HL-60/S4 treated with phorbol 12-myristate 13-acetate at 8.2 ng/mL for 4 days and 3 days (cell line): Measurements from ENCODE around the gene GRB2.
"Not testable (repeated sequence)": the region's sequence is repeated elsewhere in the genome, so short reads cannot be mapped to it uniquely, and the experiment has no call there.

Source experiments
- in situ Hi-C: fragments of 300-500 bp; cut with MboI; formaldehyde crosslinking; loops from 2 replicates; pipeline ENCODE4 v1.15.0; 2022; ENCODE audit warnings: low sequenced_read_pairs

Gene GRB2

DNA sequence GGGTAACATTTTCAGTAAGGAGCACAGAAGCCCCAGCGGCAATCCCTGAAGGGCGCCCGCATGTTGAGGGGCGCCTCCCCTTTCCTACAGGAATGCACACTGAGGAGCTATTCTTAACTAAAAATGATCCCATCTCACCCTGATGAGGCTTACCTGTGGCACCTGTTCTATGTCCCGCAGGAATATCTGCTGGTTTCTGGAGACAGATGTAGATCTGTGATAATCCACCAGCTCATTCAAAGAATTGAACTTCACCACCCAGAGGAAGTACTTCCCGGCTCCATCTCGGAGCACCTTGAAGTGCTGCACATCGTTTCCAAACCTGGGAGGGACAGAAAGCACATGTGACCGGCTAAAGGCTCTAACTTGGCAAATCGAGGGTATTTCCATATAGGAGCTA lies 84.0 kb downstream of the GRB2 start:
- in situ Hi-C loops: no loop called here

DNA sequence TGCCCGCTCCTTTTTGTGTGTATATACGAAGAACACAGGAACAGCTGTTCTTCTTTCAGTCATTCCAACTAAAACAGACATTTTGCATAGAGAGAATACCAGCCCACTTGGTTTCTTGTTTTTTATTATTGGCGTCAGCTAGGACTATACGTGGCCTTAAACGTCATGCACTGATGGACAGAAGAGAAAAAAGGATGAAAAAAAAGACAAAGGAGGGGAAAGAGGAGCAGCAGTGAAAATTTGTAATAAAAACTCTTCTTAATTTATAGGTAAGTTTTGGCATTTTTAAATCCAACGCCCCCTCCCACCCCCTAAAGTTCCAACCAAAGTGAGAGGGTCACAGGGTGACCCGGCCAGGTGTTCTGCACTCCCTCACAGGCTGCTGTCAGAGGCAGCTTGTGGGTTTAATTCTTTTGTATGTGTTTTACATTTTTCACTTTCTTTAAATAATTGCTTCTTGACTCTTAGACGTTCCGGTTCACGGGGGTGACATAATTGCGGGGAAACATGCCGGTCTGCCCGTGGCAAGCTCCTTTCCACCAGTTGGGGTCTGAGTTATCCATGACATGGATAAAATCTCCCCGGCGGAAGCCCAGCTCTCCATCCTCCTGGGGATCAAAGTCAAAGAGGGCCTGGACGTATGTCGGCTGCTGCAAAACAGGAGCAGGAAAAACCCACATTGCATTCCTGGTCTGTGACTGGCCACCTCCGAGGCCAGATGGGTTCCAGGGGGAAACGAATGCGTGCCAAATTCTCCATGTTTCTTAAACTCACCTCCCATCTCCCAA lies 85.4 kb downstream of the GRB2 start:
- in situ Hi-C loops: no loop called here

DNA sequence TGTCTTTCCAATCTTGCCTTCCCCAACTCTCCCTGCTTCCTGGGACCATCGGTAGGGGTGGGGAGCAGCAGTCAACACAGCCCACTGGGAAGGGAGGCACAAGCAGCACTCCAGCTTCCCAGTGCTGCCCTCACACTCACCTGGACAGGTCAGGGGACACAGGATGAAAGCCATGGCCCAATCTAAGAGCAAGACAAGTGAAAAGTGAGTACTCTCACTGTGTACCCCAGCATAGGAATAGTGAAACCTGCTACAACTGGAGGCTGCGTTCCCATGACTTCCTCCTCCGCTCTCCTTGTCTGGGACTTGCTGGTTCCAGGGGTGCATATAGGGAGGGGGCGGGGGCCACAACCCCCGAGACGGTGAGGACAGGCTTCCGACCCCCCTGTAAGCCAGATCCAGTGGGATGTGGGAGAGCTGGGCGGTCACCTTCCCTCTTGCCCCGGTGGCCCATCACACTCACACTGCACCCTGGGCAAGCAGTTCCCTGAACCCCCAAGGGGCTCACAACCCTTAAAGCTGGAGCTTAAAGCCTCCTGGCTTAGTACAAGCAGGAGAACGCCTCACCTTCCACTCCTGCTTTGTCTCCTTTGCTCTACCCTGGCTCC lies 86.8 kb downstream of the GRB2 start:
- in situ Hi-C loops: no loop called here

DNA sequence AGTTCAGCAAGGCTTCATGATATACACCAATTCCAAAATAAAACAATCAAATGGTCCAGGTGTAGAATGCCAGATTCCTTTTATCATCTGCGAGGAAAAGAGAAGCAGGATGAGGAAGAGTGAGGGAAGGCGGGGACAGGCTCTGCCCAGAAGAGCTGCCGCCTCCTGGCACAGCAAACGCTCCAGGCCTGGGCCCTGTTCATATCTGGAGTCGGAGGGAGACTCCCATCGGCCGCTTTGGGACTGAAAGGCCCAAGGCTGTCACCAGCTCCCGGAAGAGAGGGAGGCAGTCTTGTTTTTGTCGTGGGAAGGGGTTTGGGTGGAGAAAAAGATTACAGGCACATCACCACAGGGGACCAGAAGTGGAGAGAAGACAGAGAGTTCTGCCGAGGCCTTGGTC lies 87.3 kb downstream of the GRB2 start:
- in situ Hi-C loops: no loop called here

DNA sequence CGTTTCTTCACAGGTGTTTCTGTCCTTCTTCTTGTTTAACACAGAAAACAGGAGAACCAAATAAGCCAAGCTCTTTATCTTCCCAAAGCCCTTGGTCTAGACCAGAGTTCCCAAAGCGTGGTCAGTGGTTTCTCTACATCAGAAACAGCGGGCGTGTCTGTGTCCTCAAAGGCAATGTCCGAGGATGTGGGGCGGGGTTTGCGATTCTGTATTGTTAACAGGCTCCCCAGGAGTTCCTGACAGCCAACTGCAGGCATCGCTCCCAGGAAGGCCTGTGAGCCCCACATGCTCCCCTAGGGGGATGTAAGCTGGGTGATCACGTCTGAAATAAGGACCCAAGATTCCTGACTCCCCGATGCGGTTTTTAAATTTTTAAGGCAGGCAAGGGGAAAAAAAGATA lies 87.8 kb downstream of the GRB2 start:
- in situ Hi-C loops: no loop called here

DNA sequence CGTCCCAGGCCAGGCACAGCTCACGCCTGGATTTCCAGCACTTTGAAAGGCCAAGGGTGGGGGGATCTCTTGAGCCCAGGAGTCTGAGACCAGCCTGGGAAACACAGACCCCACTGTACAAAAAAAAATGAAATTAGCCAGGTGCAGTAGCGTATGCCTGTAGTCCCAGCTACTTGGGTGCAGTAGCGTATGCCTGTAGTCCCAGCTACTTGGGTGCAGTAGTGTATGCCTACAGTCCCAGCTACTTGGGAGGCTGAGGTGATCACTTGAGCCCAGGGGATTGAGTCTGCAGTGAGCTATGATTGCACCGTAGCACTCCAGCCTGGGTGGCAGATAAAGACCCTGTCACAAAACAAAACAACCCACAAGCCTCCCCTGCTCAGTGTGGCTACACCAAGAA lies 89.2 kb downstream of the GRB2 start:
- in situ Hi-C loops: no loop called here

DNA sequence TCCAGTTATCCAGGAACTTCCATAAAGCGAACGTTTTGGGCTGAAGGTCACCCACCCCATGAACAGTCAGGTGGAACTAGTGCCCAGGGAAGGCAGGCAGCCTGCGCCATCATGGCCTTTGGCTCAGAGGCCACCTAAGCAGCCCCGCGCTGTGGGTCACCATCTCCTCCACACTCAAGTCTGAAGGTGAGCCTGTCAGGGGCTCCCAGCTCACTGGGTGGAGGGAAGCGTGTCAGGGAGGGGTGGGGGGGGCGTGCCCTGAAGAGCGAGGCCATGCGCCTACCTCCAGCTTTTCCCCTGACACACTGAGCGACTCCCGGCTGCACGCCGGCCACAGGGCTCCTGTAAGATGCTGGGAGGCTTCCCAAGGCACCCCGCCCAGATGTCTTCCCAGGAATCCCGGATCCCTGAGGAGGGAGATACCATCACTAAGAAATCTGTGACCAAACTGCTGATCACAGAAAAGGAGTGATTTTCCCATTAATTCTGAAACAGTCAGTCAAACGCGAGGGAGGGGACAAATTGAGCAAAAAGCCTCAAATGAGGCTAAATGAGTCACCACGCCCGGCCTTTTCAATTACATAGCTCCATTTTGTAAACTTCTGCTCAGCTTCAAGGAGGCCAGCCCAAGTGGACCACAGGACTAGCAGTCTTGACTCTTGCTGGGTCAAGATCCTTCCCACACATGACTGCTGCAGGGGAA lies 89.8 kb downstream of the GRB2 start:
- in situ Hi-C loops: no loop called here

DNA sequence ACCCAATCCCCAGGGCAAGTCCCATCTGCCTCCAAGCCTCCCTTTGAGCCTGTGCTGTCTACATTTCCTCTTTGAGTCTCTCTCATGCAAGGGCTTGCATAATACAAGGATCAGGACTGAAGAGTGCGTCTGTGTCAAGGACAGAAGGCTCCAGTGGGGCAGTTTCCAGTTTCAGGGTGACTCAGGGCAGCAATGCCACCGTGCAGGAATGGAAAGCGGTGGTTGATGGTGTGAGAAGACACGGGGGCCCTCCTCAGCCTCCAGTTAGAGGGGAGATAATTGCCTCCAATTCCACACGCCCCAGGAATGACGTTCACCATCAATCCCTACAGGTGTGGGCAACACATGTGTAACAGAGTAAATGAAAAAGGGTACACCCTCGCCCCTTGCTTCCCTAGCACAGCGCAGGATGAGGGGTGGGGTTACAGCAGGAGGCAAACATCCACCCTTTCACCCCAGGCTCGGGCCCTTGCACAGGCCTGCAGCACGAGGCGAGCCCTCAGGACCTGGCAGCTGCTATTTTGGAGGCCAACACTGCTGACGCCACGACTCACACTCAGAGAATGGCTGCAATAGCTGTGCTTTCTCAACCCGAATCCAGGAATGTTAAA lies 91.4 kb downstream of the GRB2 start:
- in situ Hi-C loops: no loop called here

DNA sequence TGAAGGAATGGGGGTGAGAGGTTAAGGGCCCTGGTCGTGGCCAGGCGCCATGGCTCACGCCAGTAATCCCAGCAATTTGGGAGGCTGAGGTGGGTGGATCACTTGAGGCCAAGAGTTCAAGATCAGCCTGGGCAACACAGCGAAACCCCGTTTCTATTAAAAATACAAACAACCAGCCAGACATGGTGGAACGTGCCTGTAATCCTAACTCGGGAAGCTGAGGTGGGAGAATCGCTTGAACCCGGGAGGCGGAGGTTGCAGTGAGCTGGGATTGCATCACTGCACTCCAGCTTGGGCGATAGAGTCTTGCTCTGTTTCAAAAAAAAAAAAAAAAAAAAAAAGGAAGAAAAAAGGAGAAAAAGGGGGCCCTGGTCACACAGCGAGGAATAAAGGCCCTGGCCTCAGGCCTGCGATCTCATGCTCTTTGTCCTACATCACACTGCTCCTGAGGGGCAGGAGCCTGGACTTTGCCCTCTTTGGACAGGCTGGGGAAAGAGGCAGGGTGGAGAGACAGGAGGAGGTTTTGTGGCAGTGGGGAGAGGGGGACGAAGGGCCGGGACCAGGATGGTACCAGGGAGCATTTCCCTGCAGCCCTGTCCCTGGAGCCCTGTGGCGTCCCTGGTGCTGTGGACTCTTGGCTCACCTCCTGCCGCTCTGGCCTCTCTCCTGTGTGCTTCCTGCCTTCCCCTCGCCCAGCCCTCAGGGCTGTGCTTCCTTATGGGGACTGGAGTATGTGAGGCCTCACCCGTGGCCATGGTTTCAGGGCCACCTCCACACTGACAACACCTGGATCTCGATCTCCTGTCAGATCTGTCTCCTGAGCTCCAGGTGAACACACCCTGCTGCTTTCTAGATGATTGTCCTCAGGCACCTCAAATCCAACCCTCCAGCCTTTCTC lies 96.5 kb downstream of the GRB2 start:
- in situ Hi-C loops: no loop called here

DNA sequence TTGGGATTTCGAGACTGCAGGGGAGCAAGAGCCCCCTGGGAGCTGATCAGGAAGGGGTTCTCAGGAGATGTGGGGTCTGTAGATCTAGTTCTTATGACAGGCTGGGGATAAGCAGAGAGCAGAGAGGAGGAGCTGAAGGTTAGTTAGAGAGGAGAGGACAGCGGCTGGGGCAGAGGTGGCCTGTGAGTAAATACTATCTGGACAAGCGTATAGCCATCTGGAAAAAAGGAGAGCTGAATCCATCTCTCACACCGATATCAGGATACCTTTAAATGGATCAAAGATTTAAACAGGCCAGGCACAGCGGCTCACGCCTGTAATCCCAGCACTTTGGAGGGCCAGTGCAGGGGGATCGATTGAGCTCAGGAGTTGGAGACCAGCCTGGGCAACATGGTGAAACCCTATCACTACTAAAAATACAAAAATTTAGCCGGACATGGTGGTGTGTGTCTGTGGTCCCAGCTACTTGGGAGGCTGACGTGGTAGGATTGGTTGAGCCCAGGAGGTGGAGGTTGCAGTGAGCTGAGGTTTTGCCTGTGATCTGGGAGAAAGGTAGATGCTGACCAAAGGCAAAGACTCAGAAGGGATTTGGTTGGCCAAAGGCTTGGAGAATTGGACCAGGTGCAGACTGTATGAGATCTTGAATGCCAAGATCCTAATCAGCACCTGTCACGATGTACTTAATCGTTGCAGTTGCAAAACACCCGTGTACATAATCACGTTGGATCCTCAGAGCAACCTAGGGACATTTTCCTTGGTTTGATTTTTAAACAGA lies 97.3 kb downstream of the GRB2 start:
- in situ Hi-C loops: no loop called here

DNA sequence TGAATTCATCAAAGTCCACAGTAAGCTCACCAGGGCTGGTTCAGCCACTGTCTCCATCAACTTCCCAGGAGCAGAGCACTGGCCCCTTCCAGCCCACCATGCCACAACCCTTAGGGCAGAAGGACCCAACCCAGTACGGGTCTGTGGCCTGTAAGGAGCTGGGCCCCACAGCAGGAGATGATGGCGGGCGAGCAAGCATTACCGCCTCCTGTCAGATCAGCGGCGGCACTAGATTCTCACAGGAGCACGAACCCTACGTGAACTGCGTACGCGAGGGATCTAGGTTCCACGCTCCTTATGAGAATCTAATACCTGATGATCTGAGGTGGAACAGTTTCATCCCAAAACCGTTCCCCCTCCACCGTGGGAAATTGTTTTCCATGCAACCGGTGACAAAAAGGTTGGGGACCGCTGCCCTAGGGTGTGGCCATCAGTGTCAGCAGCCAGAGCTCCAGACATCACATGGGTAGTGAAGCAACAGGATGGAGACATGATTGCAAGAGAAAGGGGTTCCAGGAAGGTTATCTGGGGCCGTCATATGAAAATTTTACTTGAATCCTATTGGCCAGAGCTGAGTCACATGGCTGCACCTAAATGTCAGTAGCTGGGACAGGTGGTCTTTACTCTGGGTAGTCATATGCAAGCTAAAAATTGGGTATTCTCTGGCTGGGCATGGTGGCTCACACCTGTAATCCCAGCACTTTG lies 103.8 kb downstream of the GRB2 start:
- in situ Hi-C loops: no loop called here

DNA sequence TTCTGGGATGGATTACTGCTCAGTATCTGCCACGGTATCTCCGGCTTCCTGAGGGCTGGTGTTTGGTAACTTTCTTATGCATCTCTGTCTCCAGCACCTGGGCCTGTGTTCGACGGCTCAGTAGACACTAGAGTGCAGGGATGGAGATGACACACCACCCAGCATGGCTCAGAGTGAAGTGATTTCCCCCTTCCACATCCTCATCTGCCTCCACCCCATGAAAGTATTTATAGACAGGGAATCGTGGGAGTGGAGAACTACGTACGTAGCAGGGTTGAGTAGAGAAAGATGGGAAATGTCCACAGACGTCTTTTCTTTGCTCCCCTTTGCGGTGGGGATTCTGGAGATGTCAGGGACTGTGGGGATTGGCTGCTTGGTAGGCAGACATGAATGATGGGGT lies 104.4 kb downstream of the GRB2 start:
- in situ Hi-C loops: no loop called here

DNA sequence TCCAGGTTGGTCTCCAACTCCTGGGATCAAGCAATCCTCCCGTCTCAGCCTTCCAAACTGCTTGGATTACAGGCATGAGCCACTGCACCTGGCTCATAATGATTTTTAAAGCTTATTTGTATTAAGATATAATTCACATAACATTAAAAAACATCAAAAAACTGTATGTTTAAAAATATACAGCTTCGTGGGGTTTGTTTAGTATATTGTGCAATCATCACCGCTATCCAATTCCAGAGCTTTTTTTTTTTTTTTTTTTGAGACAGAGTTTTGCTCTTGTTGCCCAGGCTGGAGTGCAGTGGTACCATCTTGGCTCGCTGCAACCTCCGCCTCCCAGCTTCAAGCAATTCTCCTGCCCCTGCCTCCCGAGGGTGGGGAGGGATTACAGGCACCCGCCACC lies 105.2 kb downstream of the GRB2 start:
- in situ Hi-C loops: no loop called here

DNA sequence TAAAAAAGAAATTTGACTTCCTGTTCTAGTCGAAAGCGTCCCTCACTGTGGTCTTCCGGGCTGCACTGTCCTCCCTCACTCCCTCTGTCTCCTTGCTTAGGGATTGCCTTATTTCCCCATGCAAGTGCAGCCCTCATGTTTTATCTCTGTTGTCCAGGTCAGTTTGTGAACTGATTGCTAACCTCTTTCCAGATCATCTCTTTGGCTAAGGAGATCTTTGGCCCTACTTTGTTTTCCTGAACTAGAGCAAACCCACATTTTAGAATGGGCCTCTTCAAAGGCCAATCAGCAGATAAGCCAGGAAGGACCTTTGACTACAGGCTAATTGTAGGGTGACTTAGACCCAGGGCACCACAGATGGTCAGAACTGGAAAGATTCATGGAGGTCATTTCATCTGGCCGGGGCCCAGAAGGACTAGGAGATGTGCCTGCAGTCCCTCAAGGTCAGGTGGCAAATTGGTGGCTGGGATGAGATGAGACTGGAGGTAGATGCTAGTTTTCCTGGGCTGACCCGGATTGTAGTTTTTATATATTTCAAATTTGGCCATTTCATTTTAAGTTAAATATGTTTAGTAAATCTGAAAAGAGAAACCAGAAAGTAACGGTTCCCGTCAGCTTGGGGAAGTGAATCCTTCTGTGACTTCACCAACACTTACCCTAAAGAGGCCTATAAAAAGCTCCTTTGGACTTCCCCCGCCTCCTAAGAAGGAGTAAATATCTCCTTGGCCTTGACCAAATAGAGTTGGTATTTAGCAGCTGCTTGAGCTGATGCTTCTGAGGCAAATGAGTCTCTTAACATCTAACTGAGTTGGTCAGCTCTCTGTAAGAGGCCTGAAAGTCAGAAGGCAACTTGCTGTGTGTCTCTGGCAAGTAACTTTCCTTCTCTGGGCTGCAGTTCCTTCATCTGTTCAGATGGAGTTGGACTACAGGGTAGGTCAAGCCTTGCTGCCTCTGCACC lies 110.0 kb downstream of the GRB2 start:
- in situ Hi-C loops: no loop called here

DNA sequence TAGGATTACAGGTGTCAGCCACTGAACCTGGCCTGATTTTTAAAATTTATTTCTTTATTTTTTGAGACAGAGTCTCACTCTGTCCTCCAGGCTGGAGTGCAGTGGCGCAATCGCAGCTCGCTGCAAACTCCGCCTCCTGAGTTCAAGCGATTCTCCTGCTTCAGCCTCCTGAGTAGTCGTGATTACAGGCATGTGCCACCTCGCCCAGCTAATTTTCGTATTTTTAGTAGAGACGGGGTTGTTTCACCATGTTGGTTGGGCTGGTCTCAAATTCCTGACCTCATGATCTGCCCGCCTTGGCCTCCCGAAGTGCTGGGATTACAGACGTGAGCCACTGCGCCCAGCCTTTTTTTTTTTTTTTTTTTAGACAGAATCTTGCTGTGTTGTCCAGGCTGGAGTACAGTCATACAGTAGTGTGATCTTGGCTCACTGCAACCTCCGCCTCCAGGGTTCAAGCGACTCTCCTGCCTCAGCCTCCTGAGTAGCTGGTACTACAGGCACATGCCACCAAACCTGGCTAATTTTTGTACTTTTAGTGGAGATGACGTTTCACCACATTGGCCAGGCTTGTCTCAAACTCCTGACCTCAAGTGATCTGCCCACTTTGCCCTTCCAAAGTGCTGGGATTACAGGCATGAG lies 112.5 kb downstream of the GRB2 start:
- in situ Hi-C loops: not testable (repeated sequence)

DNA sequence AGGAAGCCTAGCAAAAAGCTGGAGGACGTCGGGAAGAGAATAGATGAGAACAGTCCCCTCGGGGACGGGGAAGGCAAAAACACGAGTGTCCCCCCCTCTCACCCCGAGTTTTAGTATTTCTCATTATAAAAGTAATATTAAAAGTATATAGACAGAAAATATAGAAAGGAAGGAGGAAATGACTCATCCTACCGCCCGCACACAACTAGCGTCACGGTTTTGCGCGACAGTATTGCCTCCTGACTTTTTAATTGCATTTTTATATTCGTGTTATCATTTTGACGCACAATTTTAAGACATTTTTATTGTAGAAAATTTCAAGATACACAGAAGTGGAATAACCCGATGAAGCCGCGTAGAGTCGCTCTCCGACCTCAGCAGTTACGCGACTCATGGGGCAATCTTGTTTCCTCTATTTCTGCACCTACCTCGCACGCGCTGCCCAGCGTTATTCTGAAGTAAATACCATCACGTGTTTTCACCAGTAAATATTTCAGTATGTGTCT lies 115.6 kb downstream of the GRB2 start:
- in situ Hi-C loops: no loop called here

DNA sequence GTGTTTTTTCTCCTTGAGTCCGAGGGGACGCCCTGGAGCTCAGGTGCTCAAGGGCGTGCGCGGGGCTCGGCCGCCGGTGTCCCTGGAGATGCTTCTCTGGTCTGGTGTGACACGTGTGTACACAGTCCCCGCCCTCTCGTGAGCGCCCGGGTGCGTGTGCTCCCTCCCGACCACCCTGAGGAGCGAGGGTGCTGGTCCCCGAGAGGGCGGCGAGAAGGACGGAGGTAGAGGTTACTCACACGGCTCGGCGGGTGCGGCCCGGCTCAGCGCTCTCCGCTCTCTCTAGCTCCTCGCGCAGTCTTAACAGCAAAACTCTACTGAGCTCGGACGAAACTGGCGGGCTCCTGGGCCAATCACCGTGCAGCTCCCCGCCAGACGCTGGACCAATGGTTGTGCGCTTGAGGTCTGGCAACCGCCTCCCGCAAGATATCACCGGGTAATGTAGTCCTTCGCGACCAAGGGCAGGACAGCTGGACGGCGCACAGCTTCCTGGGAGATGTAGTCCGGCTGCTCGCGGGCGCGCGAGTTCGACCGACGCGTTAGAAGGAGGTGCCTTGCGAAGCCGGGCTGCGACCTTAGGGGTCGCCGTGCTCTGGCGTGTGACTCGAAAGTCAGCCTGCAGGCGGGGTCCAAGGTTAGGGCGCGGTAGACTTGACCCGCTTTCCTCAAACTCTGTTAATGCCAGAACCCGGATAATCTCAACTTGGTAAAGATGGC lies 116.2 kb downstream of the GRB2 start, which contains the start of gene SLC25A19:
Gene SLC25A19, minus strand, starts transcription at position 319 of the 717 bp plus-strand sequence. CDS start 2,669 bp downstream, outside the sequence.
- in situ Hi-C loops: no loop called here
